Astrocyte of the spinal cord (primary cell): ENCODE measurements around the gene RPS18.

ENCODE experiments used
- DNase-seq: peaks from one replicate; pipeline ENCODE4 v3.0.0; 2011; ENCODE audit warnings: low read depth, low spot score
- H3K4me3 ChIP-seq: 2 replicates; pipeline ENCODE4 v1.5.1; 2011; ENCODE audit warnings: low read depth, mild to moderate bottlenecking, low read length, moderate library complexity
- CTCF ChIP-seq: IDR thresholded peaks from 2 replicates; pipeline ENCODE4 v1.5.1; 2012; ENCODE audit warnings: low read depth, mild to moderate bottlenecking, low read length, inconsistent platforms
- in situ Hi-C: cut with HindIII; loops from 2 replicates; pipeline ENCODE4 v1.10.0; 2017; ENCODE audit warnings: low sequenced_read_pairs

The RPS18 gene

GRCh38 chr6:33306356-33306755 lies 34.5 kb downstream of the RPS18 start:
- TF ChIP-seq CTCF = no peak
- DNase-seq = no peak
- in situ Hi-C loops = no loop called here
- no peak overlapping the region for H3K4me3 ChIP-seq

- peak; percentile 70 for DNase-seq
- peak overlapping the region; percentile 83 for H3K4me3 ChIP-seq
- TF ChIP-seq CTCF = no peak
- in situ Hi-C loops = no loop called here
Observed at GRCh38 chr6:33312361-33313104, 40.7 kb downstream of the RPS18 start.

- in situ Hi-C loops = no loop called here
Observed at GRCh38 chr6:33313105-33313708, 41.3 kb downstream of the RPS18 start.

GRCh38 chr6:33313709-33314514 lies 42.0 kb downstream of the RPS18 start, which contains the start of gene TAPBP:
Gene TAPBP, minus strand, starts transcription at chr6:33314078. Its CDS starts 37 bp downstream, at chr6:33314041.
- peak; percentile 73 for DNase-seq
- no peak for TF ChIP-seq CTCF
- peak within 1 kb of the TSS; percentile 83 for H3K4me3 ChIP-seq
- in situ Hi-C loops = no loop called here

More at GRCh38 chr6:33313105-33313708, 41.3 kb downstream of the RPS18 start:
- DNase-seq = peak; percentile 36
- H3K4me3 ChIP-seq = peak overlapping the region; percentile 83
- no peak for TF ChIP-seq CTCF

- peak overlapping the region; percentile 83 for H3K4me3 ChIP-seq
- TF ChIP-seq CTCF = no peak
- in situ Hi-C loops = no loop called here
- DNase-seq = peak; percentile 72
Observed at GRCh38 chr6:33314515-33314942, 42.7 kb downstream of the RPS18 start.
